ENCODE measurements around the gene ANO10. TPM values are rescaled to one million over a fixed set of nuclear protein-coding genes. Genes with fewer than 3 reads are reported as not detected.

The ANO10 gene
- total RNA-seq, 1 donor from 2014 or later, result 45.4 TPM

- no peak for TF ChIP-seq EZH2 (IDR thresholded peaks at IDR 0.05; ENCODE audit: insufficient read depth, low read length)
- no peak for TF ChIP-seq CTCF (IDR thresholded peaks at IDR 0.05; ENCODE audit: insufficient read depth, low read depth, low read length)
- no peak overlapping the region for H3K4me2 ChIP-seq (ENCODE audit: low read length)
- Mint-ChIP-seq H3K36me3 (ENCODE audit: low read depth, unreplicated experiment) (peaks cover 3% of the 10 kb centered on the region), H3K4me1 (ENCODE audit: low read depth, unreplicated experiment) (peaks cover 2% of the 10 kb centered on the region), H3K9me3 (ENCODE audit: unreplicated experiment) (peaks cover 4% of the 10 kb centered on the region), H3K4me3 (ENCODE audit: unreplicated experiment) (no peak overlapping the region), H3K27me3 (ENCODE audit: low read depth, unreplicated experiment) (no peaks in the 10 kb centered on the region), H3K27ac (ENCODE audit: unreplicated experiment) (peak overlapping the region; percentile 63)
- no peak overlapping the region for H3K4me3 ChIP-seq (ENCODE audit: insufficient read depth, low read depth, low read length)
- H3K9me3 ChIP-seq (ENCODE audit: insufficient read depth, low read depth, low read length), result no peaks in the 10 kb centered on the region
- H3K79me2 ChIP-seq (ENCODE audit: insufficient read depth, low read length), result no peaks in the 10 kb centered on the region
- H2AFZ ChIP-seq (ENCODE audit: low read depth, low read length), result no peak overlapping the region
- H4K20me1 ChIP-seq (ENCODE audit: insufficient read depth, low read length), result no peaks in the 10 kb centered on the region
- no peaks in the 10 kb centered on the region for H3K27me3 ChIP-seq (ENCODE audit: insufficient read depth, low read length)
- H3K9ac ChIP-seq (ENCODE audit: low read length), result no peak overlapping the region
- no peaks in the 10 kb centered on the region for H3K36me3 ChIP-seq (ENCODE audit: insufficient read depth, low read length)
- H3K4me1 ChIP-seq (ENCODE audit: insufficient read depth, low read length), result no peaks in the 10 kb centered on the region
- no peak for DNase-seq (ENCODE audit: low read depth)
- no peak overlapping the region for H3K27ac ChIP-seq (ENCODE audit: low read depth, low read length)
- no peak for FAIRE-seq
Observed at GRCh38 chr3:43647331-43648166, 25.7 kb upstream of the ANO10 start.

- H3K27ac ChIP-seq (ENCODE audit: low read depth, low read length), result no peak overlapping the region
- Mint-ChIP-seq H3K4me1 (ENCODE audit: low read depth, unreplicated experiment) (peaks cover 10% of the 10 kb centered on the region), H3K27ac (ENCODE audit: unreplicated experiment) (no peak overlapping the region), H3K36me3 (ENCODE audit: low read depth, unreplicated experiment) (peaks cover 3% of the 10 kb centered on the region), H3K4me3 (ENCODE audit: unreplicated experiment) (no peak overlapping the region), H3K27me3 (ENCODE audit: low read depth, unreplicated experiment) (no peaks in the 10 kb centered on the region), H3K9me3 (ENCODE audit: unreplicated experiment) (peaks cover 4% of the 10 kb centered on the region)
- no peaks in the 10 kb centered on the region for H4K20me1 ChIP-seq (ENCODE audit: insufficient read depth, low read length)
- H3K79me2 ChIP-seq (ENCODE audit: insufficient read depth, low read length), result no peaks in the 10 kb centered on the region
- H3K9me3 ChIP-seq (ENCODE audit: insufficient read depth, low read depth, low read length), result no peaks in the 10 kb centered on the region
- no peaks in the 10 kb centered on the region for H3K27me3 ChIP-seq (ENCODE audit: insufficient read depth, low read length)
- H2AFZ ChIP-seq (ENCODE audit: low read depth, low read length), result no peak overlapping the region
- no peak overlapping the region for H3K9ac ChIP-seq (ENCODE audit: low read length)
- no peaks in the 10 kb centered on the region for H3K4me1 ChIP-seq (ENCODE audit: insufficient read depth, low read length)
- TF ChIP-seq CTCF (IDR thresholded peaks at IDR 0.05; ENCODE audit: insufficient read depth, low read depth, low read length) (no peak), EZH2 (IDR thresholded peaks at IDR 0.05; ENCODE audit: insufficient read depth, low read length) (no peak)
- no peak overlapping the region for H3K4me3 ChIP-seq (ENCODE audit: insufficient read depth, low read depth, low read length)
- DNase-seq (ENCODE audit: low read depth), result no peak
- FAIRE-seq, result no peak
- H3K4me2 ChIP-seq (ENCODE audit: low read length), result no peak overlapping the region
- no peaks in the 10 kb centered on the region for H3K36me3 ChIP-seq (ENCODE audit: insufficient read depth, low read length)
Observed at GRCh38 chr3:43644443-43644842, 22.6 kb upstream of the ANO10 start.
